Endodermal cell (in vitro differentiated cells): ENCODE measurements around the gene CNNM3. TPM values are rescaled to one million over a fixed set of nuclear protein-coding genes. Genes with fewer than 3 reads are reported as not detected.
A peak's percentile ranks its signal among the peaks of the same experiment; 100 is the strongest.

Experiments
- DNase-seq: peaks from one replicate; pipeline ENCODE4 v3.0.0-alpha.2; 2017
- H3K27ac ChIP-seq: 2 replicates; pipeline ENCODE4 v1.5.1; 2013; ENCODE audit warnings: mild to moderate bottlenecking, low read depth, low read length, moderate library complexity
- H3K27me3 ChIP-seq: 2 replicates; pipeline ENCODE4 v1.6.1; 2013; ENCODE audit warnings: mild to moderate bottlenecking, low read length, moderate library complexity; ENCODE audit not compliant: insufficient read depth, control insufficient read depth, poor library complexity, severe bottlenecking
- H3K36me3 ChIP-seq: 2 replicates; pipeline ENCODE4 v1.7.0; 2013; ENCODE audit warnings: mild to moderate bottlenecking, low read length, moderate library complexity; ENCODE audit not compliant: control insufficient read depth, insufficient read depth
- H3K4me1 ChIP-seq: one replicate; pipeline ENCODE4 v1.7.0; 2013; ENCODE audit warnings: low read length; ENCODE audit not compliant: control insufficient read depth, insufficient read depth
- H3K4me3 ChIP-seq: 2 replicates; pipeline ENCODE4 v1.5.1; 2013; ENCODE audit warnings: mild to moderate bottlenecking, low read length, moderate library complexity
- H3K9ac ChIP-seq: 2 replicates; pipeline ENCODE4 v1.6.1; 2013; ENCODE audit warnings: mild to moderate bottlenecking, low read length, moderate library complexity; ENCODE audit not compliant: poor library complexity, severe bottlenecking; ENCODE audit errors: extremely low read depth
- H3K9me3 ChIP-seq: 2 replicates; pipeline ENCODE4 v1.6.1; 2013; ENCODE audit warnings: mild to moderate bottlenecking, low read length, moderate library complexity; ENCODE audit not compliant: control insufficient read depth
- H3K27ac Mint-ChIP-seq: 2 replicates; pipeline ENCODE4 v1.8.0; 2020; ENCODE audit warnings: mixed read lengths
- H3K27me3 Mint-ChIP-seq: 2 replicates; pipeline ENCODE4 v1.8.0; 2021; ENCODE audit warnings: mild to moderate bottlenecking, mixed read lengths; ENCODE audit not compliant: insufficient read depth
- H3K36me3 Mint-ChIP-seq: 2 replicates; pipeline ENCODE4 v1.8.0; 2020; ENCODE audit warnings: low read depth, mixed read lengths
- H3K4me1 Mint-ChIP-seq: 2 replicates; pipeline ENCODE4 v1.8.0; 2020; ENCODE audit warnings: mixed read lengths
- H3K4me3 Mint-ChIP-seq: 2 replicates; pipeline ENCODE4 v1.8.0; 2020; ENCODE audit warnings: mild to moderate bottlenecking, moderate library complexity, mixed read lengths
- H3K9me3 Mint-ChIP-seq: 2 replicates; pipeline ENCODE4 v1.8.0; 2020; ENCODE audit warnings: mild to moderate bottlenecking, mixed read lengths
- WGBS, 2 experiments: methylation state at CpG; one replicate each; pipeline versions ENCODE4 v1.1.5 to v1.1.7; 2013; ENCODE audit warnings: missing lambda C conversion rate in 2 of 2, mixed read lengths in 1 of 2; ENCODE audit not compliant: insufficient coverage in 1 of 2, insufficient read length in 1 of 2; 5-methylcytosine and 5-hydroxymethylcytosine counted together
- total RNA-seq, 2 donors: library from RNA; stranded (reverse); fragmentation: NEBNext Ultra II Directional in 1 of 2; extraction: Animal tissue kit (Norgen Biotek cat#: 25700) in 1 of 2; gene quantifications; 2 replicates in 1 of 2; 3 replicates in 1 of 2; pipeline ENCODE4 v1.2.1, GENCODE V29; 2021
- TF ChIP-seq, protein P1 (sequence below): fragments of 200-600 bp; sonication (generic); conservative IDR thresholded peaks from 2 replicates; pipeline ENCODE4 v1.5.0; 2021; ENCODE audit warnings: antibody characterized with exemption, mild to moderate bottlenecking

CNNM3 gene
- total RNA-seq, 2 donors from 2014 or later, result 33.1 to 34.8 TPM

DNA sequence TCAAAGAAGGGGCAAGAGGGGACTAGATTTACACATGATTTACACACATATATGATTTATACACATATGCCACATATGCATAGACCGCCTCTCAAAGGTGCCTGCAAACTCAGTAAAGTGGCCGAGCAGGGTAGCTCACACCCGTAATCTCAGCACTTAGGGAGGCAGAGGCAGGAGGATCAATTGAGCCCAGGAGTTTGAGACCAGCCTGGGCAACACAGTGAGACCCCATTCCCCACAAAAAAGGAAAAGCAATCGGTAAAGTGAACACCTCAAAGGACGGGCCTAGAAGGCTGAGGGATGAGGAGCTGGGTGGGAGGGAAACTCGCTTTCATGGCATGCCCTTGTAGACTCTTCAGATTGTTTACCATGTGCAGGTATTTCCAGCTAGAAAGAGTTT is 36.6 kb downstream of the CNNM3 start:
- Histone ChIP-seq H3K4me3 (no peak overlapping the region), H3K36me3 (peaks cover 44% of the 10 kb centered on the region), H3K9me3 (no peaks in the 10 kb centered on the region), H3K4me1 (no peaks in the 10 kb centered on the region), H3K9ac (no peak overlapping the region), H3K27ac (no peak overlapping the region), H3K27me3 (no peaks in the 10 kb centered on the region)
- WGBS, 2 experiments, result 90 to 98% methylated on average over 5 to 6 of the region's 6 CpGs
- Mint-ChIP-seq H3K36me3 (peaks cover 31% of the 10 kb centered on the region), H3K4me1 (peaks cover 8% of the 10 kb centered on the region), H3K27ac (no peak overlapping the region), H3K4me3 (no peak overlapping the region), H3K27me3 (no peaks in the 10 kb centered on the region), H3K9me3 (no peaks in the 10 kb centered on the region)
- no peak for DNase-seq
- TF ChIP-seq, protein P1, sequence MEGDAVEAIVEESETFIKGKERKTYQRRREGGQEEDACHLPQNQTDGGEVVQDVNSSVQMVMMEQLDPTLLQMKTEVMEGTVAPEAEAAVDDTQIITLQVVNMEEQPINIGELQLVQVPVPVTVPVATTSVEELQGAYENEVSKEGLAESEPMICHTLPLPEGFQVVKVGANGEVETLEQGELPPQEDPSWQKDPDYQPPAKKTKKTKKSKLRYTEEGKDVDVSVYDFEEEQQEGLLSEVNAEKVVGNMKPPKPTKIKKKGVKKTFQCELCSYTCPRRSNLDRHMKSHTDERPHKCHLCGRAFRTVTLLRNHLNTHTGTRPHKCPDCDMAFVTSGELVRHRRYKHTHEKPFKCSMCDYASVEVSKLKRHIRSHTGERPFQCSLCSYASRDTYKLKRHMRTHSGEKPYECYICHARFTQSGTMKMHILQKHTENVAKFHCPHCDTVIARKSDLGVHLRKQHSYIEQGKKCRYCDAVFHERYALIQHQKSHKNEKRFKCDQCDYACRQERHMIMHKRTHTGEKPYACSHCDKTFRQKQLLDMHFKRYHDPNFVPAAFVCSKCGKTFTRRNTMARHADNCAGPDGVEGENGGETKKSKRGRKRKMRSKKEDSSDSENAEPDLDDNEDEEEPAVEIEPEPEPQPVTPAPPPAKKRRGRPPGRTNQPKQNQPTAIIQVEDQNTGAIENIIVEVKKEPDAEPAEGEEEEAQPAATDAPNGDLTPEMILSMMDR, result no peak

DNA sequence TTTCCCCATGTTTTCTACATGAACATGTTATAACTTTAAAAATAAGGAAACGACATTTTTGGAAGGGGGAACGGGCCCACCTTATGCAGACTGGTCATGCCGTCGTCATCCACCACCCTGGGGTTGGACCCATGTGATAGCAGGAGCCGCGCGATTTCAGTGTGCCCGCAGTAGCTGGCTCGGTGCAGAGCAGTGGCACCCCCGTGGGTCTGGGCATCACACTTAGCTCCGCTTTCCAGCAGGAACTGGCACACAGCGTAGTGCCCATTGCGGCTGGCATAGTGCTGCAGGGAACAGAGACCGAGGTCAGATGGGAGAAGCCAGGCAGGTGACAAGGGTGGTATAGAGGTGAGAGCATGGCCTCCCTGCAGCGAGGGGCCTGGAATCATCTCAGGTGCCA is 37.3 kb downstream of the CNNM3 start:
- Histone ChIP-seq H3K27ac (no peak overlapping the region), H3K36me3 (peaks cover 39% of the 10 kb centered on the region), H3K9me3 (no peaks in the 10 kb centered on the region), H3K4me1 (no peaks in the 10 kb centered on the region), H3K4me3 (no peak overlapping the region), H3K9ac (no peak overlapping the region), H3K27me3 (no peaks in the 10 kb centered on the region)
- H3K27ac Mint-ChIP-seq, result no peak overlapping the region
- peaks cover 26% of the 10 kb centered on the region for H3K36me3 Mint-ChIP-seq
- no peaks in the 10 kb centered on the region for H3K27me3 Mint-ChIP-seq
- H3K4me3 Mint-ChIP-seq, result no peak overlapping the region
- TF ChIP-seq, protein P1, result no peak
- H3K9me3 Mint-ChIP-seq, result no peaks in the 10 kb centered on the region
- H3K4me1 Mint-ChIP-seq, result peaks cover 8% of the 10 kb centered on the region
- 95 to 97% methylated on average over 8 to 15 of the region's 15 CpGs for WGBS, 2 experiments
- no peak for DNase-seq

DNA sequence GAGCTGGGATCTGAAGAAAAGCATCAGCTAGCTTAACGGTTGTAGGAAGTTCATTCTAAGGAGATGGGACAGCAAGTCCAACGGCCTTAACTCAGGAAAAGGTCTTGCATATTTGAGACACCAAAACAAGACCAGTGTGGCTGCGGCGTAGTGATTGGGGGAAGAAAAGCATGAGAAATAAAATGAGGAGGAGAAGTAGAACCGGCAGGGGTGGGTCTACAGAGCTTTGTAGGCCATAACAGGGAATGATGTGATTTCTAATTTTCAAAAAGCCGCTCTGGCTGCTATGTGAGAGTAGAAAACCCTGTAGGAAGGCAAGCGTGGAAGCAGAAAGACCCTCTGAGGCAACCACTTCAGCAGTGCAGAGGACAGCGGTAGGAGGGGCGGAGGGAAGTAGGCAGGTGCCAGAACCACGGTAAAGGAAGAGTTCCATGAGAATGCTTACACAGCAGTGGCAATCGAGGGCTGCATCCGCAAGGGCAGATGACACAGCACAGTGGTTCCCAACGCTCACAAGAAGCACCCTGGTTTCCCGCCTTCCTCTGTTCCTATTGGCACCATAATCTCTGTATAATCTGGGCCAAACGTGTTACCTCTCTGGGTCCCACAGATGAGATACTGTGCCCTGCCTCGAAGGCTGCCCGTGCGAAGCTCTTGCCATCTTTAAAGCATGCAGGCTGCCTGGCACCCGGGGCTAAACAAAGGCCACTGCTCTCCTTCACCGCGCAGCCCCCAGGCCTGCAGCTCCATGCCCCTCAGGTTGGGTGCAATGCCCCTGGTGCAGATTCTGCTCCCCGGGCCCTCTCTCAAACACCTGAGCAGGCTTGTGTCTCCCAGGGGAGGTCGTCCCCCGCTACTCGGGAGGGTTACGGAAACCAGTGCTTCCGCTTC is 41.0 kb downstream of the CNNM3 start:
- 30 to 38% methylated on average over 15 to 27 of the region's 27 CpGs for WGBS, 2 experiments

More for the DNA sequence above, 41.0 kb downstream of the CNNM3 start:
- H3K4me1 ChIP-seq, result peaks cover 5% of the 10 kb centered on the region
- H3K27ac ChIP-seq, result no peak overlapping the region
- Mint-ChIP-seq H3K9me3 (no peaks in the 10 kb centered on the region), H3K36me3 (peaks cover 25% of the 10 kb centered on the region), H3K27ac (peak overlapping the region; percentile 79), H3K4me3 (peak overlapping the region; percentile 72), H3K4me1 (peaks cover 17% of the 10 kb centered on the region), H3K27me3 (no peaks in the 10 kb centered on the region)
- no peaks in the 10 kb centered on the region for H3K27me3 ChIP-seq
- peaks cover 37% of the 10 kb centered on the region for H3K36me3 ChIP-seq
- TF ChIP-seq, protein P1, result no peak
- H3K9me3 ChIP-seq, result no peaks in the 10 kb centered on the region
- H3K4me3 ChIP-seq, result peak overlapping the region; percentile 91
- peak; percentile 75 for DNase-seq
- peak overlapping the region; percentile 53 for H3K9ac ChIP-seq
